GM18499 (cell line): Measurements from ENCODE around the gene HCFC1R1.
"Not testable (repeated sequence)": the region's sequence is repeated elsewhere in the genome, so short reads cannot be mapped to it uniquely, and the experiment has no call there.

ENCODE experiments used
- ATAC-seq: cut with Tn5 transposase; IDR thresholded peaks from one replicate; pipeline ENCODE4 v1.9.1; 2021; ENCODE audit warnings: moderate number of reproducible peaks; ENCODE audit not compliant: insufficient read depth, unreplicated experiment

HCFC1R1 gene

DNA sequence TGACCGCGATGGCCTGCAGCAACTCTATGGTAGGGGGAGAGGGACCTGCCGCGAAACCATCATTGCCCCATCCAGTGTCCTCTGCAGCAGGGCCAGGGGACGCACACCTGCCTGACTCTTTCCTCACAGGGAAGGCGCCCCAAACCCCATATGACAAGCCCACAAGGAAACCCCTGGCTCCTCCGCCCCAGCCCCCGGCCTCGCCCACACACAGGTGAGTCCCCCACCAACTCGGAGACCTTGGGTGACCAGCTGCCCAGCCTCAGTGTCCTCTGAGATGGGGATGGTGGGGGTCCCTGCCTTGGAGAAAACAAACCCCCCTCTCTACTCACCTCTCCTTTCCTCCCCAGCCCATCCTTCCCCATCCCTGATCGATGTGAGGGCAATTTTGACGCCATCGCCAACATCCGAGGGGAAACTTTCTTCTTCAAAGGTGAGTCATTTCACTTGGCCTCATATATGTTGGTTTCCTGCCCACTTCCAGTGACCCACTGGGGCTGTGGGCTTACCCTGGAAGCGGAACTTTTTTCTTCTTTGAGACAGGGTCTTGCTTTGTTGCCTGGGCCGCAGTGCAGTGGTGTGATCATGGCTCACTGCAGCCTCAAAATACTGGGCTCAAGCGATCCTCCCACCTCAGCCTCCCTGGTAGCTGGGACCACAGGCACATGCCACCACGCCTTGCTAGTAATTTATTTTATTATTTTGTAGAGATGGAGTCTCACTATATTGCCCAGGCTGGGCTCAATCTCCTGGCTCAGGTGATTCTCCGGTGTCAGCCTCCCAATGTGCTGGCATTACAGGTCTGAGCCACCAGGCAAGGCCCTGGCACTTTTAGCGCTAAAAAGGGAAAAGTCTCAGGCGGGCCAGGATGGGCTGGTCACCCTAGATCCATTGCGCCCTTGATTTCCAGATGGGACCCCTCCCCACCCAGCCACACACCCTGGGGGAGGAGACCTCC lies 33.7 kb upstream of the HCFC1R1 start:
- ATAC-seq: no peak

DNA sequence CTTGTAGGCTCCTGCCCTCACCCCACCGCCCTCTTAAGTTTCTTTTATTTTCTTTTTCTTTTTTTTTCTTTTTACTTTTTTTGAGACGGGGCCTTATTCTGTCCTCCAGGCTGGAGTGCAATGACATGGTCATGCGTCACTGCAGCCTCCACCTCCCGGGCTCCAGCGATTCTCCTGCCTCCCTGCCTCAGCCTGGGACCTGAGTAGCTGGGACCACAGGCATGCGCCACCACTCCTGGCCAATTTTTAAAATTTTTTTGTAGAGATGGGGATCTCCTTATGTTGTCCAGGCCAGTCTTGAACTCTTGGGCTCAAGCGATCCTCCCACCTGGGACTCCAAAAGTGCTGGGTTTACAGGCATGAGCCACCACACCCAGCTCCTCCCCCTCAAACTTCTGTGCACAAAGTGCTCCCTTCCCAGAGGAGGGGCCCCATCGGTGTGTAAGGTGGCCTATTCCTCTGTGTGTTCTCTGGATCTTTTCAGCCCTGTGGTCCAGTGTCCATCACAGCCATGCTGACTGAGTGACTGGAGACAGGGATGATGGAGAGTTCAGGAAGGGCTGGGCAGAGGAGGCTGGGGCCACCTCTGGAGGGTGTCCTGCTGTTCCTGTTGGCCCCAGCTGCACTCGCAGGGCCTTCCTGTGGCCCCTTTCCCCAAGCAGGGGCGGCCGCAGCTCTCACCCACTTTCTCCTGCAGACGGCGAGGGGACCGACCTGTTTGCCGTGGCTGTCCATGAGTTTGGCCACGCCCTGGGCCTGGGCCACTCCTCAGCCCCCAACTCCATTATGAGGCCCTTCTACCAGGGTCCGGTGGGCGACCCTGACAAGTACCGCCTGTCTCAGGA lies 32.8 kb upstream of the HCFC1R1 start:
- no peak for ATAC-seq

DNA sequence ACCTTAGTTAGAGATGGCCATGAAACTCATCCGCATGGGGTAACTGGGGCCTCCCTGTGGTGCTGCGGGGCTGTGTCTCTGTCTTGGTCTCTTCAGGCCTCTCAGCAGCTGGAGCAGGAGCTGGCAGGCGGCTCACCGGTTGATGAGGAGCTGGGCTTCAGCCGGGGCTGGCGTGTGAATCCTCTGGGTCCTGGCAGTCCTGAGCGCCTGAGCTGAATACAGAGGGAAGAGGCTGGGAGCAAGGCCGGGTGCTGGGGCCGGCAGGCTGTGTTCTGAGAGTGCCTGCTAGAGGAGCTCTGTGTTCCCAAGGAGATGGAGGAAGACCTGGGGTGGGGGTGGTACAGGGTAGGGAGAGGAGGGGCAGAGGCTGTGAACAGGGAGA lies 32.0 kb upstream of the HCFC1R1 start:
- ATAC-seq: not testable (repeated sequence)

DNA sequence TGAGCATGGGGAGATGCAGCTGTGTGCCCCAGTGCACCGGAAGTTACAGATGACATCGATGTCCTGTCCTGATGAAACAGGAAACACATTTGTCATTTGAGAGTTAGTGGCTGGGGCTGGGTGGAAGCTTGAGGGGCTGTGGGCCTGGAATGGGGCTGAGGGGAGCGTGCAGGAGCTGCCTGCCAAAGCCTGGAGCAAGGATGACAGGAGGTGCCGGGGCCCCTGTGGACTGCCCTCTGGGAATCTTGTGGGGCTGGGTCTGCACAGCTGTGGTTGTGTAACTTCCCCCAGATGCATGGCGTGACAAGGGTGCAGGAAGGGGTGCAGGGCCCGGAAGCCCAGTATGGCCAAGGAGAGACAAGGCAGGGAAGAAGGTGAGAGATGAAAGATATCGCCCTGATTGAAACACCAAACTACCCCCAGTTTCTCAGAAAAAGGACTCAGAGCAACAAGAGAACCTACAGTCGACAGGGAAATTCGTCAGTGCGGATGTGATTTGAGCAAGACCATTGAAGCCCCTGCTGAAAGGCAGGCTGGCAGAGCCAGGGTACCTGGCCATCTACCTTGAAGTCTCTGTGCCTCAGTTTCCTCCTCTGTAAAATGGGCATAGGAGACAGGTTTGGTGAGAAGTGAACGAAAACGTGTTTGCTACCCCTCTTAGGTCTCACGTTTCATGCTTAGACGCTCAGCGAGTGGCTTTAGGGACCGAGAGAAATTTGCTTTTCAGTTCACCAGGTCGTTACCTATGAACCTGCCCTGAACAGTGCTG lies 31.4 kb upstream of the HCFC1R1 start:
- no peak for ATAC-seq

DNA sequence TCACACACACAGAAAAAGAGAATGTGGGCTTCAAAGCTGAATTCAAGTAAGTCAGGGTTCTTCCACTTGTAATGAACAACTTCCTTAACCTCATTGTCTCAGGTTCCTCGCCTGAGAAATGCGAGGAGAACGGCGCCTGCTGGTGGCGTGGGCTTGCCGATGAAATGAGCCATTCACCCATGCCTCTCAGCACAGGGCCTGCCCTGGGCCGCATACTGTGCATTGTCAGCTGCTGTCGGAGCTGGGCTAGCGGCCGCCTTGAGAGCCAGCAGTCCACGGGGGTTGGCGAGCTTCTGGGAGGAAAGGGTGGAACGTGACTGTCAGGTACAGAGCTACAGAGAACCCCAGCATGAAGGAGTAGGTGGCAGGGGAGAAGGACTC lies 29.6 kb upstream of the HCFC1R1 start:
- ATAC-seq: not testable (repeated sequence)

DNA sequence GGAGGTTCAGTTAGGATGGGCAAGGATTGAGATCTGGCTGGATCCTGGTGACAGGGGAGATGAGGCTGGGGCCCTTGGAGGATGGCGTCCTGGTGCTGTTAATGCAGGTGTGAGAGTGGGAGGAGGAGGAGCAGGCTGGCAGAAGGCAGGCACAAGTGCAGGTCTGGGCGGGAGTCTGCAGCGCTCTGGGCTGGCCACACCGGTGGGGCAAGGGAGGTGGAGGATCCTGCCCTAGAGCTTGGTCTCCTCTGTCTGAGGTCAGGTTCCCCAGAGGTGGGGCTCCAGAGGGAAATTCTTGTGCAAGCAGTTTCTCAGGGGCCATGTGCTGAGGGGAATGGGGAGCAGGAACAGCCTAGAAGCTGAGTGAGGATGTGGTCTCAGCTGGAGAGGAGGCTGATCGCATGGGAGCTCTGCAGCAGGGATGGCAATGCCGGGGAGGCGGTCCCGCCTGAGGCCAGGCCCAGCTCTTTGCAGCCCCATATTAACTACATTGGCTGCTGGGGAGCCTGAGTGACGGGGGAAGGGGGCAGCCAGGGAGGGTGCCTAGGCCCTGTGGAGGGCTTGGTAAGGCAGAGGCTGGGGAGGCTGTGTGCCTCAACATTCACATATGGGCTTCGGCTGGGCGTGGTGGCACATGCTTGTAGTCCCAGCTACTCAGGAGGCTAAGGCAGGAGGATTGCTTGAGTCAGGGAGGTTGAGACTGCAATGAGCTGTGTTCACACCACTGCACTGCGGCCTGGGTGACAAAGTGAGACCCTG lies 29.0 kb upstream of the HCFC1R1 start:
- ATAC-seq: not testable (repeated sequence)

DNA sequence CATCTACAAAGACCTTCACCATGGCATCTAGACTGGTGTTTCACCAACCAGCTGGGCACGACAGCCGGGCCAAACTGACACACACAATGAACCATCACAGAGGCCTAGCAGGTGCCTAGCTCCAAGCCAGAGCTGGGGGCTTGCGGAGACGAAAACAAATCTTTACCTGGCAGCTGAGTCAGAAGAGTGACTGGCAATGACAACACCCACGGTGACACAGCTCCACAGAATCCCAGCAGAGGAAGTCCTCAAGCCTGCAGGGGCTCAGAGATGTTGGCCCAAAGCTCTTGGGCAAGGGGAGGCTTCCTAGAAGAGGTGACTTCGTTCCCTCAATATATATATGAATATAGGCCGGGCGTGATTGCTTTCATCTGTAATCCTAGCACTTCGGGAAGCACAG lies 27.8 kb upstream of the HCFC1R1 start:
- ATAC-seq: no peak

DNA sequence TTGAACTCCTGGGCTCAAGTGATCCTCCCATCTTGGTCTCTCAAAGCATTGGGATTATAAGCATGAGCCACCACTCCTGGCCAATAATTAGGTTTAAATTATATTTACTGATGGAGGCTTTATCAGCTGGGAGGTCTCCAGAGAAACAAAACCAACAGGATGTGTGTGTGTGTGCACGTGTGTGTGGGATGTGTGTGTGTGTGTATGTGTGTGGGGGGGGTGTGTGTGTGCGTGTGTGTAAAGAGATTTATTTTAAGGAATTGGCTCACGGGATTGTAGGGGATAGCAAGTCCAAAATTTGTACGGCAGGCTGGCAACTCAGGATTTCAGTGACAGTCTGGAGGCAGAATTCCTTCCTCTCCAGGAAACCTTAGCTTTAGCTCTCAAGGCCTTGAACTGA lies 27.3 kb upstream of the HCFC1R1 start:
- ATAC-seq: no peak

DNA sequence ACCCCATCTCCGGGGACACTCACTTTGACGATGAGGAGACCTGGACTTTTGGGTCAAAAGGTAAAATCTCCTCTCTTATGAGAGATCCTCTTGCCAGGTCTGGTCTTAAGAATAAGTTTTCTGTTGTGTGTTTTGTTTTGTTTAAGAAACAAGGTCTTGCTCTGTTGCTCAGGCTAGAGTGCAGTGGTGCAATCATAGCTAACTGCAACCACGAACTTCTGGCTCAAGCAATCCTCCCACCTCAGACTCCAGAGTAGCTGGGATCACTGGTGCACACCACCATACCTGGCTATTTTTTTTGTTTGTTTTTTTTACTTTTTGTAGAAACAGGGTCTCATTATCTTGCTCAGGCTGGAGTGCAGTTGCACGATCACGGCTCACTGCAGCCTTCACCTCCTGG lies 26.7 kb upstream of the HCFC1R1 start:
- no peak for ATAC-seq

DNA sequence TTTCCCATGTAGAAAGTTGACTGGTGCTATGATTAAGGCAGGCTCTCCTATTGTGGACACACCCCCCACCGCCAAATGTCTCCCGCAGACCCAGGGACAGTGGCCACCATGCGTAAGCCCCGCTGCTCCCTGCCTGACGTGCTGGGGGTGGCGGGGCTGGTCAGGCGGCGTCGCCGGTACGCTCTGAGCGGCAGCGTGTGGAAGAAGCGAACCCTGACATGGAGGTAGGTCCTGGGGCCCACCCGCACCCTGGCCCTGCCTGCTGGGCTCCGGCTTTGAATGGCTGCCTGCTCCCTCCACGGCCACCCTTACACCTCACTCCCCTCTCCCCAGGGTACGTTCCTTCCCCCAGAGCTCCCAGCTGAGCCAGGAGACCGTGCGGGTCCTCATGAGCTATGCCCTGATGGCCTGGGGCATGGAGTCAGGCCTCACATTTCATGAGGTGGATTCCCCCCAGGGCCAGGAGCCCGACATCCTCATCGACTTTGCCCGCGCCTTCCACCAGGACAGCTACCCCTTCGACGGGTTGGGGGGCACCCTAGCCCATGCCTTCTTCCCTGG lies 26.3 kb upstream of the HCFC1R1 start:
- ATAC-seq: no peak

DNA sequence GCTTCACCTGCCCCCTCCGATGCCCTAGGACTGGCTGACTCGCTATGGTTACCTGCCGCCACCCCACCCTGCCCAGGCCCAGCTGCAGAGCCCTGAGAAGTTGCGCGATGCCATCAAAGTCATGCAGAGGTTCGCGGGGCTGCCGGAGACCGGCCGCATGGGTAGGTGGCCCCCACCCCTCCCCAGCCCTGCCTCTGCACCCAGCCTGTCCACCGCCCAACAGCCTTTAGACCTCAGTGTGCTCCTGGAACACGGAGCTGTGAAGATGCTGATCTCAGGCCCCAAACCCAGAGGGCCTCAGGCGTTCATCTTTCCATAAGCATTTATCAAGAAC lies 23.6 kb upstream of the HCFC1R1 start:
- ATAC-seq: no peak

DNA sequence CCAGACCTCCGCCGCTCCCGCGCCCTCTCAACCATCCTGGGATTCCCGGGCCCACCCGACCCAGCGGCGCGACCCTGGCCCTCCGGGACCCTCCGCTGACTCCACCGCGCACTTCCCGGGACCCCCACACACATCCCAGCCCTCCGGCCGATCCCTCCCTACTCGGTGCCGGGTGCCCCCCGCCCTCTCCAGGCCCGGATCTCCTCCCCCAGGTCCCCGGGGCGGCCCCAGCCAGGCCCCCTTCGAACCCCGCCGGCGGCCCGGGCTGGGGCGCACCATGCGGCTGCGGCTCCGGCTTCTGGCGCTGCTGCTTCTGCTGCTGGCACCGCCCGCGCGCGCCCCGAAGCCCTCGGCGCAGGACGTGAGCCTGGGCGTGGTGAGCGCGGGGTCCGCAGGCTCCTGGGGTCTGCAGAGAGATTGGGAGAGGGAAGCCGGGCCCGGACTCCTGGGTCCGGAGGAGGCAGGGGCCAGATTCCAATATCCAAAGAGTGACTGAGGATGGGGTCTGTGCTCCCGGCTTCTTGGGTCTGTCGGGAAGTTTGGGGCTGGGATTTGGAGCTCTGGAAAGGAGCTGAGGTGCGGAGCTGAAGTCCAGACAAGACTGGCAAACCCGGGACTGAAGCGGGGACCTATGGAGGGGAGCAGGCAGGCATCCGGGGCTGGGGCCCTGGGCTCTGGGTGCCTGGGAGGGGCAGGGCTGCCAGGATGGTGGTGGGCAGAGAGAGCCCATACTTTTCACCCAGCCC lies 23.1 kb upstream of the HCFC1R1 start:
- ATAC-seq: no peak

DNA sequence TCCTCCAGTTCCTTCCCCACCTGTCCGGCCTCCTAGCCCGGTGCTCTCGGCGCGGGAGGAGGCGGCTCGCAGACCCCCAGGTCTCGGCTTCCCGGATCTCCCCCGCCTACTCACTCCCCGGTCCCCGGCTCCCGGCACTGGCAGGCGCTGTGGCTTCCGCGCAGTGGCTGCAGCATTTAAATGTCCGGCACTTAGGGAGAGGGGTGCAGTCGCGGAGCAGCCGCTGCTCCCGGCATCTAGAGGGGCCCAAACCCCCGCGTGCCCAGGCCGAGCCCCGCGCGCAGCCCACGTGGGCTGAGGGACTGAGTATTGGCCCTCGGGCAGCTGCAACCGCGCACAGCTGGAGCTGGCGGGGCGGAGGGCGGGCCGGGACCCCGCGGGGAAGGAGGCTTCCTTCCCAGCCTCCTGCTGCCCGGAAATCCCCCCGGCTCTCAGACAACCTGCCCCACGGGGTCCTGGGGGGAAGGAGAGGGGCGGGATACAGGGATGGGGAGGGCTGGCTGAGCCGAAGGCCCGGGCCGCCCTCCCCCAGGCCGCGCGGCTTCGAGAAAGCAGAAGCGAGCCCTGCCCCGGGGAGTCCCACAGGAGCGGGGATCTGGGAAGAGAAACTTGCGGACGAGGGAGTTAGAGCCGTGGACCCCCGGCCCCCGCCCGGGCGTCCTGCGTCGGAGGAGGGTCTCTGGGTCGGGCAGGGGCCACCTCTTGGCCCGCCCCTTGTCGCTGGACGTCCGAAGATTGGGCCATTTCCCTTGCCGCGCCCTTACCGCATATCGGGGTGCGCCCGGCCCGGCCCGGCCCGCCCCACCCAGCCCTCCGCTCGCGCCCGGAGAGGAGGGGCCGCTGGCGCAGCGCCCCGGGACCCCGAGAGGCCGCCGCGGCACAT lies 22.3 kb upstream of the HCFC1R1 start, which contains the start of gene MMP25:
MMP25 (plus strand) TSS at position 804 of the 883 bp plus-strand sequence. CDS start 357 bp downstream, outside the sequence.
- ATAC-seq: no peak

DNA sequence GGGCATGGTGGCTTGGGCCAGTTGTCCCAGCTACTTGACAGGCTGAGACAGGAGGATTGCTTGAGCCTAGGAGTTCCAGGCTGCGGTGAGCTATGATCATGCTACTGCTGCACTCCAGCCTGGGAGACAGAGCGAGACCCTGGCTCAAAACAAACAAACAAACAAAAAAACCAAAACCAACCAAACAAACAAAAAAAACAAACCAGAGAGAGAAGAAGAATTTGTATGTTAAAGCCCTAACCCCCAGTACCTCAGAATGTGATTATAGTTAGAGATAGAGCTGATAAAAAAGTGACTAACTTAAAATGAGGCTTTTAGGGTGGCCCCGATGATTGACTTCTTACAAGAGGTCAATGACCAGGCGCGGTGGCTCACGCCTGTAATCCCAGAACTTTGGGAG lies 21.0 kb upstream of the HCFC1R1 start:
- ATAC-seq: no peak

DNA sequence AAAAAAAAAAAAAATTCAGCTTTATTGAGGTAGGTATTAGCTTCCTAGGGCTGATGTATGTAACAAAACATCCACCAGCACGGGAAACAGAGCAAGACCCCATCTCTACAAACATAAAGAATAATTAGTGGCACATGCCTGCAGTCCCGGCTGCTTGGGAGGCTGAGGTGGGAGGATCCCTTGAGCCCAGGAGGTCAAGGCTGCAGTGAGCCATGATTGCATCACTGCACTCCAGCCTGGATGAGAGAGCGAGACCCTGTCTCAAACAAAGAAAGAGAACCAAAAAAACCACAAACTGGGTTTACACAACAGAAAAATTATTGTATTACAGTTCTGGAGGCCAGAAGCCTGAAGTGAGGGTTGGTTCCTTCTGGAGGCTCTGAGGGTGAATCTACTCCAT lies 18.6 kb upstream of the HCFC1R1 start:
- ATAC-seq: no peak

DNA sequence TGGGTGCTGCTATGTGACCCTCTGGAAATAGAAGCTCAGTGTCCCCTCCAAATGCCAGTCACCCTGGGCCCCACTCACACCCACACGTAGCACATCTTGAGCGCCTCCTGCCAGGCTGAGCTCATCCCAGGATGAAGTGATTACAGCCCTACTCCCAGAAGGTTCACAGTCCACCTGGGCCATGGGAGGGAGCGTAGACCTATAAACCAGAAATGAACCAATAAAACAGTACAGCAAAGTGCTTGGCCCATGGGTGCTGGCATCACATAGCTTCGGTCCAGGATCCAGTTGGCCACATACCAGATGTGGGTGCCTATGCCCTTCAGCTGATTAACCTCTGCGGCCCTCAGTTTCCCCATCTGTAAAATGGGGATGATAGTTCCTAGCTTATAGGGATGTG lies 15.2 kb upstream of the HCFC1R1 start:
- ATAC-seq: no peak

DNA sequence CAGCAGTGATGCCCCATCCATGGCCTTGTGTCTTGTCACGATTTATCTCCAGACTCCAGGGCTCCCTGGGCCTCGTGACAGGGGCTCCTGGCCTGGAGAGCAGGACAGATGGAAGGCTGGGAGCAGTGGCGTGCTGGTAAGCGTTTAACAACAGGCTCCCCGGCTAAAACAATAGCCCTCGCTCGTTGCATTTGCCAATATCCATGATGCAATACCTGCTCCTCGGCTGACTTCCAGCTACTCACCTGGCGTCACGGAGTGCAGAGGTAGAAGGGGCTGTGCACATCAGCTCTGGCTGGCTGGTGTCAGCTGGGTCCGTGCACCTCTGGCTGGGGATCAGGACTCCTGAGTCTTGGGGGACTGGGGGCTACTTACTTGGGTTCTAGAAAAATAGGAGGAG lies 14.5 kb upstream of the HCFC1R1 start:
- no peak for ATAC-seq

DNA sequence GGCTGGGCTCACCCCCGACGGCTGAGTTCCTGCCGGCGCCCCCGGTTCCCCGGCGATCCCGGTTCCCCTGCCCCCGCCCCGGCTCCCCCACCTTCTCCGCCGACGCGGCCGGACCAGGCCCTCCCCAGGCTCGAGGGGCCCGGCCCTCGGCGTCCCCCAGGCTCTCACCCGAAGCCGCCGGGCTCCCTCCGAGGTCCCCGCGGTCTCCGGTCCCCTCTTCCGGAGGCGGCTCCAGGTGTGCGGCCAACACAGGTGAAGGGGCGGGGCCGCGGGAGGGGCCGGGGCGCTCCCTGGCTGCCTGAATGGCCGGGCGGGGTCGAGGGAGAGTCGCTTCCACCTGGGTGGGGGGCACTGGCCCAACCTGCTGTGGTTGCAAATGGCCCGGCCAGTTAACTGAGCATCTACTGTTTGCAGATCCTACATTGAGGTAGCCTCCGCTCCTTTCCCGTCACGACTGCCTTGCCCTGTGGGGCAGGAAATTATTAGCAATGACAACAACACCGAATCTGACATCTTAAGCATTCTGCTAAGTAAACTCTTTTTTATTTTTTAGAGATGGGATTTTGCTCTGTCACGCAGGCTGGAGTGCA lies 13.1 kb upstream of the HCFC1R1 start, which contains the start of gene BICDL2:
BICDL2 (minus strand) TSS at position 219 of the 590 bp plus-strand sequence. CDS start 1,448 bp downstream, outside the sequence.
- no peak for ATAC-seq
